DMS114 treated with DMSO at 0.1 percent for 48 hours (cell line): ENCODE data around the gene AGPAT3.

ENCODE experiments used
- DNase-seq: peaks from one replicate; lab custom pipeline; 2025; ENCODE audit not compliant: unreplicated experiment; lab: John Stamatoyannopoulos, UW

Gene AGPAT3

GRCh38 chr21:43989401-43989800, 124.4 kb downstream of the AGPAT3 start:
- no peak for DNase-seq

GRCh38 chr21:43991447-43991991, 126.5 kb downstream of the AGPAT3 start:
- DNase-seq = no peak

- DNase-seq = no peak
These were observed 127.1 kb downstream of the AGPAT3 start for GRCh38 chr21:43992121-43992520.

GRCh38 chr21:43993420-43993934, 128.5 kb downstream of the AGPAT3 start:
- no peak for DNase-seq

GRCh38 chr21:43994085-43994484, 129.1 kb downstream of the AGPAT3 start:
- no peak for DNase-seq

- DNase-seq = no peak
These were observed 129.6 kb downstream of the AGPAT3 start for GRCh38 chr21:43994646-43995045.

- no peak for DNase-seq
These were observed 130.6 kb downstream of the AGPAT3 start for GRCh38 chr21:43995521-43996105.

GRCh38 chr21:43997766-43998742, 133.0 kb downstream of the AGPAT3 start:
- no peak for DNase-seq

GRCh38 chr21:44000360-44000759, 135.3 kb downstream of the AGPAT3 start:
- no peak for DNase-seq

- DNase-seq = no peak
These were observed 137.5 kb downstream of the AGPAT3 start for GRCh38 chr21:44002511-44002910.

- DNase-seq = no peak
These were observed 138.4 kb downstream of the AGPAT3 start for GRCh38 chr21:44003307-44003966.

- no peak for DNase-seq
These were observed 140.0 kb downstream of the AGPAT3 start for GRCh38 chr21:44005071-44005470.

GRCh38 chr21:44005593-44005992, 140.6 kb downstream of the AGPAT3 start:
- DNase-seq = no peak

- no peak for DNase-seq
These were observed 141.1 kb downstream of the AGPAT3 start for GRCh38 chr21:44006017-44006619.

GRCh38 chr21:44006656-44007055, 141.6 kb downstream of the AGPAT3 start:
- no peak for DNase-seq

GRCh38 chr21:44010429-44010828, 145.4 kb downstream of the AGPAT3 start:
- DNase-seq = no peak

GRCh38 chr21:44011123-44011522, 146.1 kb downstream of the AGPAT3 start:
- no peak for DNase-seq

GRCh38 chr21:44011579-44012473, 146.8 kb downstream of the AGPAT3 start, which contains the start of gene TRAPPC10:
Gene TRAPPC10 (plus strand): TSS chr21:44012309. CDS start chr21:44012494, 185 bp downstream.
- peak; percentile 51 for DNase-seq

- DNase-seq = no peak
These were observed 147.7 kb downstream of the AGPAT3 start for GRCh38 chr21:44012474-44013379.
